Measurements from ENCODE around the gene SMC2. TPM values are rescaled to one million over a fixed set of nuclear protein-coding genes. Genes with fewer than 3 reads are reported as not detected.

SMC2 gene
- total RNA-seq, 1 donor from 2014 or later: 7.8 TPM

GRCh38 chr9:104177003-104177611 is 83.0 kb downstream of the SMC2 start:
- Histone ChIP-seq H3K36me3 (no peaks in the 10 kb centered on the region), H3K4me3 (no peak overlapping the region), H3K27me3 (no peaks in the 10 kb centered on the region), H3K9me3 (no peaks in the 10 kb centered on the region), H3K27ac (no peak overlapping the region), H3K4me1 (no peaks in the 10 kb centered on the region)
- DNase-seq (no peak), ATAC-seq (peak; percentile 37)
- intact Hi-C loops (cut with DNase I): no loop called here
- peak; percentile 48 for TF ChIP-seq CTCF (IDR thresholded peaks at IDR 0.05)

- TF ChIP-seq CTCF (IDR thresholded peaks at IDR 0.05): no peak
Measured at GRCh38 chr9:104177676-104178075, 83.6 kb downstream of the SMC2 start.

More at GRCh38 chr9:104177676-104178075, 83.6 kb downstream of the SMC2 start:
- ATAC-seq (no peak), DNase-seq (no peak)
- Histone ChIP-seq H3K4me1 (no peaks in the 10 kb centered on the region), H3K27me3 (no peaks in the 10 kb centered on the region), H3K36me3 (no peaks in the 10 kb centered on the region), H3K9me3 (no peaks in the 10 kb centered on the region), H3K4me3 (no peak overlapping the region), H3K27ac (no peak overlapping the region)
- intact Hi-C loops (cut with DNase I): no loop called here

Measured in upper lobe of right lung (tissue), 1 donor.